Ecto neural progenitor cell (in vitro differentiated cells): Measurements from ENCODE around the gene KPNA6.
"Not testable (repeated sequence)": the region's sequence is repeated elsewhere in the genome, so short reads cannot be mapped to it uniquely, and the experiment has no call there.

Source experiments
- DNase-seq: peaks from one replicate; pipeline ENCODE4 v3.0.0-alpha.2; 2018; ENCODE audit warnings: low spot score

KPNA6 gene

DNA sequence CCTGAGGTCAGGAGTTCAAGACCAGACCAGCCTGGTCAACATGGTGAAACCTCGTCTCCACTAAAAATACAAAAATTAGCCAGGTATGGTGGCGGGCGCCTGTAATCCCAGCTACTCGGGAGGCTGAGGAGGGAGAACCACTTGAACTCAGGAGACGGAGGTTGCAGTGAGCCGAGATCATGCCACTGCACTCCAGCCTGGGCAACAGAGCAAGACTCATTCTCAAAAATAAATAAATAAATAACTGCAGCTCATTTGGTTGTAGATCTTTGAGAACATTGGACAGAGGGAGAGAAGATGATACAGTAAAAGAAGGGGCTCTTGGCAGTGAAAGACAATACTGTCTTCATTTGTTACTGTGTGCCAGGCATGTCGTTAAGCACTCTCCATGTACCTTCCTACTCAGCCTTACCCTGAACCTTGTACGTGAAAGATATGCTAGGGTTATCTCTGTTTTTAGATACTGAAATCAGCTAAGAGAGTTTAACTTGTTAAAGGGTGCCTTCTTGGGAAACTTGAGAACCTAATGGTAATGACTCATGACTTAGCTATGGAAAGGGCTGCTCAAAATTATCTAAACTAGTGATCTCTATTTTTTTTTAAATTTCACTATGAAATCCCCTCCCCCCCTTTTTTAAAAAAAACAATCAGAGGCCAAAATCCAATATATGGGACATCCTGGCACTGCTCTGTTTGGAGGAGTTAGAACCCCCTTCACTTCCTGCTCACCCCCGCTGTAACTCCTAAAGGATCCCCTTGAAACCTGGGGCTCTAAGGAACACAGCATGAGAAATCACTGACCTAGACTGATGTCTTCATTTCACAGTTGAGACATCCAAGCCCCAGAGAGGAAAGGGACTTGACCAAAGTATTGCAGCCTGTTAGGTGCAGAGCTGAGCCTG is 6.8 kb upstream of the KPNA6 start:
- no peak for DNase-seq

GRCh38 chr1:32104127-32104526 is 3.7 kb upstream of the KPNA6 start:
- no peak for DNase-seq

GRCh38 chr1:32105338-32105737 is 2.5 kb upstream of the KPNA6 start:
- no peak for DNase-seq

GRCh38 chr1:32106663-32107275 is 1.1 kb upstream of the KPNA6 start:
- DNase-seq, result no peak

- no peak for DNase-seq
These were observed 3.3 kb downstream of the KPNA6 start for GRCh38 chr1:32111040-32111623.

- DNase-seq, result no peak
These were observed 3.9 kb downstream of the KPNA6 start for GRCh38 chr1:32111789-32112188.

DNA sequence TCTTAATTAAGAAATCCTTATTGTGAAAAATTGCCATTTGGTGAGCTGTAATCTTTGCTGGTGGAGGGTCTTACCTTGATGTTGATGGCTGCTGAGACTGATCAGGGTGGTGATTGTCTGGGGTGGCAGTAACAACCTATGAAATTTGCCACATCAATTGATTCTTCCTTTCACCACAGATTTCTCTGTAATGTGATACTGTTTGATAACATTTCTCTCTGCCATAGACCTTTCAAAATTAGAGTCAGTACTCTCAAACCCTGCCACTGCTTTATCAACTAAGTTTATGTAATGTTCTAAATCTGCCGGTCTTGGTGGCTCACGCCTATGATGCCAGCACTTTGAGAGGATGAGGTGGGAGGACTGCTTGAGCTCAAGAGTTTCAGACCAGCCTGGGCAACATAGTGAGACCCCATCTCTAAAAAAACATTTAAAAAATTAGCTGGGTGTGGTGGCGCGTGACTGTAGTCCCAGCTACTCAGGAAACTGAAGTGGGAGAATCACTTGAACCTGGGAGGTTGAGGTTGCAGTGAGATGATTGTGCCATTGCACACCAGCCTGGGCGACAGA is 5.0 kb downstream of the KPNA6 start:
- no peak for DNase-seq

- DNase-seq, result not testable (repeated sequence)
These were observed 5.6 kb downstream of the KPNA6 start for GRCh38 chr1:32113436-32113835.

DNA sequence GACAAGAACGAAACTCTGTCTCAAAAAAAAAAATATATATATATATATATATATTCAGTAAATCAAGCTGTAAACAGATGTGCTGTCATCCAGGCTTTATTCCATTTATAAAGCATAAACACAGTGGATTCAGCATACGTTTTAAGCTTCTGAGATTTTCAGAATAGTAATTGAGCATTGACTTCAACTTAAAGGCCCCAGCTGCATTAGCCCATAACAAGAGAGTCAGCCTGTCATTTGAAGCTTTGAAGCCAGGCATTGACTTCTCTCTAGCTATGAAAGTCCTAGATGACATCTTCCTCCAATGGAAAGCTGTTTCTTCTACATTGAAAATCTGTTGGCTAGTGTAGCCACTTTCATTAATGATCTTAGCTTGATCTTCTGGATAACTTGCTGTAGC is 6.6 kb downstream of the KPNA6 start:
- DNase-seq, result no peak

DNA sequence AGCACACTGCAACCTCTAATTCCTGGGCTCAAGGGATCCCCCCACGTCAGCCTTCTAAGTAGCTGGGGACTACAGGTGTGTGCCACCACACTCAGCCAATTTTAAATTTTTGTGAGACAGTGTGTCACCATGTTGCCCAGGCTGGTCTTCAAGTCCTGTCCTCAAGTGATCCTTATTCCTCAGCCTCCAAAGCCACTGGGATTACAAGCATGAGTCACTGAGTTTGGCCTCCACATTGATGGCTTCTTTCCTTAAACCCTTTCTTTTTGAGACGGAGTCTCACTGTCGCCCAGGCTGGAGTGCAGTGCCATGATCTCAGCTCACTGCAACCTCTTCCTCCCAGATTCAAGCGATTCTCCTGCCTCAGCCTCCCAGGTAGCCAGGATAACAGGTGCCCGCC is 7.6 kb downstream of the KPNA6 start:
- no peak for DNase-seq

GRCh38 chr1:32116531-32116930 is 8.7 kb downstream of the KPNA6 start:
- no peak for DNase-seq

GRCh38 chr1:32122151-32122550 is 14.3 kb downstream of the KPNA6 start:
- no peak for DNase-seq

GRCh38 chr1:32123361-32123760 is 15.5 kb downstream of the KPNA6 start:
- not testable (repeated sequence) for DNase-seq

DNA sequence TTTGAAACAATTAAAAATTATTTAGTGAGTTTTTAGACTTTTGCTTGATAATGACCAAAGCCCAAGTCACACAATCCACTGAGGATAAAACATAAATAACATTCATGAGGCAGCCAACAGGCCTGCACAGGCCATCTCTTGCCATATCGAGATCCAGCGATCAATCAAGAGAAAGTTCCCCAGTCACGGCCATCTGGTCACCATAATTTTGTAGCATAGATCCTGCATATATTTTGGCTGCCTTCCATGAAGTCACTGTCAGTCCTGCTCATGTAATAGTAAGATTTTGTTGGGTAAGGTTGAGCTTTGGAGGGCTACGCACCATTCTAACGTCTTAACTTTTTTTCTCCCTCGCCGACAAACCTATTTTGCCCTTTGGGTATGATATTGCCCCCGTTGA is 17.5 kb downstream of the KPNA6 start:
- DNase-seq, result no peak

DNA sequence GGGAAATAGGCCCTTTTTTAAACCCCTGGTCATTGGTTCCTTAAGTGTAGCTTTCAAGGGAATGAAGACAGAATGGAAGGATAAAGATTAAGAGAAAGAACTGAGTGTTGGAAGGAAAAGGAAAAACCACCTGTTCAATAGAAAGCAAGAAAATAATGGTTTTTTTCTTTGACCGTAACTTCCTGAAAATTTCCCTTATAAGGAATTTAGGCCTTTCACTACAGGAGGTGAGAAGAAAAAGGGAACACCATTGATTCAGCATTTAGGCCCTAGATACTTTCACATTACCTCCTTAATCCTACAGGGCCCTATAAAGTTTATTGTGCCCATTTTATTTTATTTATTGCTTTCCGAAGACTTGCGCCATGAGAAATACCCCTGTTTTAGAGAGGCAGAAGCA is 18.9 kb downstream of the KPNA6 start:
- no peak for DNase-seq

- no peak for DNase-seq
These were observed 19.7 kb downstream of the KPNA6 start for GRCh38 chr1:32127409-32128198.

DNA sequence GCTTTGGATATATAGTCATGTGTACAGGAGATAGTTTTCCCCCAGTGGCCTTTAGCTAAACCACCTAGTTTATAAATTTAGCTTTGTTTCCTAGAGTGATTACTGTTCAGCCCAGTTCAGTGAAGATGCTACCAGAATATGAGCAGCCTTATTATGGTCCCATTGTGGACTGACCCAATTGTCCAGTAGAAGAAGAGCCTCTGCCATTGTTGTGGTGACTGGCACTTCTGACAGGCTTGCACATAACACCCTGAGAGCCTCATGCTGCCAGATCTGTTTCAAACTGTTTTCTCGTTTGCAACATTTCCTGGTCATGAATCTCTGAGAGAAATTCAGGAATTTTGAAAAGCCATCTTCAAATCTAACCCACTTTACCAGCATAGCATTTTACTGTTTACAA is 20.6 kb downstream of the KPNA6 start:
- no peak for DNase-seq

DNA sequence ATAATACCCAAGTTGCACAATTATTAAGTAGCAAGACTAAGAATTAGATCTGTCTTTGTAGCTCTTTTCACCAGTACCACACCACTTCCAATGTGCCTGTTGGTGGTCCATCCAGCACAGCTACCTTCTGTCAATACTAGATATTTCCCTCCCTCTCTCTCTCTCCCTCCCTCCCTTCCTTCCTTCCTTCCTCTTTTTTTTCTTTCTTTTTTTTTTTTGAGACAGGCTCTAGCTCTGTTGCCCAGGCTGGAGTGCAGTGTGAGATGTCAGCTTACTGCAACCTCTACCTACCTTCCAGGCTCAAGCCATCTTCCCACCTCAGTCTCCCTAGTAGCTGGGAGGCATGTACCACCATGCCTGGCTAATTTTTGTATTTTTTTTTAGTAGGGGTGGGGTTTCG is 21.1 kb downstream of the KPNA6 start:
- DNase-seq, result no peak

- DNase-seq, result not testable (repeated sequence)
These were observed 26.1 kb downstream of the KPNA6 start for GRCh38 chr1:32133950-32134280.

- no peak for DNase-seq
These were observed 29.3 kb downstream of the KPNA6 start for GRCh38 chr1:32137111-32137510.

GRCh38 chr1:32138965-32139364 is 31.1 kb downstream of the KPNA6 start:
- no peak for DNase-seq
